Hepatocyte (in vitro differentiated cells): Measurements from ENCODE around the gene KCNK18.
A peak's percentile ranks its signal among the peaks of the same experiment; 100 is the strongest.

Experiments used
- EZH2phosphoT487 ChIP-seq: fragments of 200-600 bp; sonication (generic); IDR thresholded peaks from one replicate; pipeline ENCODE4 v1.6.1; 2018; ENCODE audit warnings: antibody characterized with exemption, mild to moderate bottlenecking, low read depth, moderate library complexity; ENCODE audit not compliant: unreplicated experiment, severe bottlenecking
- TF ChIP-seq, protein P1 (sequence below): fragments of 200-600 bp; sonication (generic); IDR thresholded peaks from 2 replicates; pipeline ENCODE4 v1.5.1; 2016; ENCODE audit warnings: antibody characterized with exemption, mild to moderate bottlenecking; ENCODE audit not compliant: poor library complexity

DNA sequence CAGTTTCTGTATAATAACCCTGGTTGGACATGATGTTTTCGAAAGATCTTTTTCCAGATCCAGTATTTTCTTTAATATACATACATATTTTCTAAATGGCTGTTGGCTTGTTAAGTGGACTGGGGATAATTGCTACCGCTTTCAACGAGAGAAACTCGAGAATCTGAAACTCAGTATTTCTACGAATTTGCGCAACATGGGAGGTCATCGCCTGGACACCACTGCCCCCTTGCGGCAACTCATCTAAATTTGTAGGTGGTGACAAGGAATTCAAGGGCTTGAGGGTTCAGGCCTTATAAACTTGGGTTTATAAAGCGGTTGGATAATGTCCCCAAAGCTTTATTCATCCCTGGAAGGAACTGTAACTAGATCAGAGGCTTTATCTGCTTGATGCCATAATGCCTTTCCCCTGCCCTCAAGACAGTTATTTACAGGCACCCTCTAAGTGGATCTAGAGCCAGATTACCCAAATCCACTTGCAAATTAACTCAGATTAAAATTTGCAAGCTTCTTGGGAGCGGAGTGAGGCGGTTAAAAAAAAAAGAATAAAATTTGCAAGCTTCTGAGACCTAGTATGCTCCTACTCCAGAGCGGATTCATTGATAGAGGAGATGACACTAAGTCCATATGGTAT, 21.3 kb upstream of the KCNK18 start:
- TF ChIP-seq, protein P1, sequence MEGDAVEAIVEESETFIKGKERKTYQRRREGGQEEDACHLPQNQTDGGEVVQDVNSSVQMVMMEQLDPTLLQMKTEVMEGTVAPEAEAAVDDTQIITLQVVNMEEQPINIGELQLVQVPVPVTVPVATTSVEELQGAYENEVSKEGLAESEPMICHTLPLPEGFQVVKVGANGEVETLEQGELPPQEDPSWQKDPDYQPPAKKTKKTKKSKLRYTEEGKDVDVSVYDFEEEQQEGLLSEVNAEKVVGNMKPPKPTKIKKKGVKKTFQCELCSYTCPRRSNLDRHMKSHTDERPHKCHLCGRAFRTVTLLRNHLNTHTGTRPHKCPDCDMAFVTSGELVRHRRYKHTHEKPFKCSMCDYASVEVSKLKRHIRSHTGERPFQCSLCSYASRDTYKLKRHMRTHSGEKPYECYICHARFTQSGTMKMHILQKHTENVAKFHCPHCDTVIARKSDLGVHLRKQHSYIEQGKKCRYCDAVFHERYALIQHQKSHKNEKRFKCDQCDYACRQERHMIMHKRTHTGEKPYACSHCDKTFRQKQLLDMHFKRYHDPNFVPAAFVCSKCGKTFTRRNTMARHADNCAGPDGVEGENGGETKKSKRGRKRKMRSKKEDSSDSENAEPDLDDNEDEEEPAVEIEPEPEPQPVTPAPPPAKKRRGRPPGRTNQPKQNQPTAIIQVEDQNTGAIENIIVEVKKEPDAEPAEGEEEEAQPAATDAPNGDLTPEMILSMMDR, result peak; percentile 80
- TF ChIP-seq EZH2phosphoT487, result no peak
